Activated naive CD8-positive, alpha-beta T cell treated with anti-CD3 and anti-CD28 coated beads, Interleukin-2, amount 50 U/mL, for 16 hours (primary cell): ENCODE results near the gene TRPM2.

Experiments
- DNase-seq: peaks from one replicate; pipeline ENCODE4 v3.0.0-alpha.2; 2020; ENCODE audit warnings: low read depth, low spot score

TRPM2 gene

DNA sequence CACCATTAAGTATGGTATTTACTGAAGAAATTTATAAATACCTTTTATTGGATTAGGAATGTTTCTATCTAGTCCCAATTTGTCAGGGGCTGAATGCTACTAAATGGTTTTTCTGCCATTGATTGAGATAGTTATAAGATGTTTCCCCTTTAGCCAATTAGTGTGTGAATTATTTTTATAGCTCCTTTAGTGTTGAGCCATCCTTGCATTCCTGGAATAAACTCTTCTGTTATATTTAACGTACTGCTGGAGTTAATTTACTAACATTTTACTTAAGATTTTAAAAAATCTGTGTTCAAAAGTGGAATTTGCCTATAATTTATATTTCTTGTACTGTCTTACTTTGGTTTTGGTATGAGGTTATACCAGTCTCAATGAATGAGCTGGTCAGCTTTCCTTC is 76.5 kb downstream of the TRPM2 start:
- DNase-seq = no peak

DNA sequence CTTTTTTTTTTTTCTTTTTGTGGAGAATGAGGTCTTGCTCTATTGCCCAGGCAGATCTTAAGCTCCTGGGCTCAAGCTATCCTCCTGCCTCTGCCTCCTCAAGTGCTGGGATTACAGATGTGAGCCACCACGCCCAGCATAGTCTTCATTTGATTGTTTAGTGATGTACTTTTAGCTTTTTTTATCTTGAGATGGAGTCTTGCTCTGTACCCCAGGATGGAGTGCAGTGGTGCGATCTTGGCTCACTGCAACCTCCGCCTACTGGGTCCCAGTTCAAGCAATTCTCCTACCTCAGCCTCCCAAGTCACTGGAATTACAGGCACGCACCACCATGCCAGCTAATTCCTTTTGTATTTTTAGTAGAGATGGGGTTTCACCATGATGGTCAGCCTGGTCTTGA is 77.9 kb downstream of the TRPM2 start:
- DNase-seq = no peak

DNA sequence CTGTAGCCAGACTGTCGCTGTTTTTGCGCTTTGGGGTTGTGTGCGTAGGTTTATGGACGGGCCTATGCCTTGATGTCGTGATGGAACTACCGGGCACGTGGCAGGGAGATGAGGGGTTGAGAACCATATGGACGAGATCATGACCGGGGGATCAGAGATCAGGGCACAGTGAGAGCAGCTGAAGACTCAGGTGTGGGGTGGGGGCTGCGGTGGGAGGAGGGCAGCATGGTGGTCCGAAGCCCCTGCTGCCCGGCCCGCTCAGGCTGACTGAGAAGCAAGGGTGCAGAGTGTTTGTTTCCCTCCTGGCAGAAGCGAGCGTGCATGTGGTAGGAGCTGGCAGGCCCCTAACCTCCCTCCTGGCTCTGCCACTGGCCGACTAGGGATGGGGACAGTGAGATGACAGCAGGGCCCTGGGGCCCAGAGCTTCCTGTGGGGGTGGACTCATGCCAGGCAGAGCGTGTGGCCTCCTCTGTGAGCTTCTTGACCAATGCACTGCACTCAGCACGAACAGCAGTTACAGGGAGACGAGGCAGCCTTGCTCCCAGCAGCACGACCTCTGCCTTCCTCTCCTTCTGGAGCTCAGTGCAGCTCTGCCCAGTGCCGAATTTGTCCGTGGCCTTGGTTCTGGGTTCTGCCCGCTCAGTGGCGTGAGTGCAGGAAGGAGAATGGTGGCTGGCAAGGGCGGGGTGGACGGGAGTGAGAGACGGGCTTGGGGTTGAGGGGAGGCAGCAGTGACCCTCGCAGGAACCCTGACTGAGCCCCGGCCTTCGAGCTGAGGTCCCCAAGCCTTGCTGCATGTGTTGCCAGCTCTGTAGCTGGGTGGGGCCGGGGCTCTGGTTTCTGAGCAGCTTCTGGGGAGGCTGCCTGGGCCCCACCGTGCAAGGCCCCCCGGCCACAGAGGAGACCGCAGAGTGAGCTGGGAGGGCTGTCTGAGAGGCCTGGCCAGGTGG is 79.7 kb downstream of the TRPM2 start:
- DNase-seq = no peak

GRCh38 chr21:44433791-44434567 is 80.6 kb downstream of the TRPM2 start:
- no peak for DNase-seq

DNA sequence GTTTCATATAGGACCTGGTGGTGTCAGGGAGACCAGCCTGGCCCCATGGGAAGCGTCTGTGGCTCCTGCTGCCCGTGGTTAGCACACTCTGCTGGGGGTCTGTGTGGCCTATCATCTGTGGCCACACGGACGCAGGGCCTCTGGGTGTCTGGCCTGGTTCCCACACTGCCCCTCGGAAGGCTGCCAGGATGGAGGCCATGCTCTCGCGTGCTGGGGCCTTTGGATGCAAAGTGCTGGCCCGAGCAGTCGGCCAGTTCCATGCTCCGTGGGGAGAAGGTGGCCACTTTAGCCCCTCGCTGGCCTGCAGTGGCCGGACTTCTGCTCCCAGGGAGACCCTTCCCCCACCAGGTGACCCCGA is 81.1 kb downstream of the TRPM2 start:
- no peak for DNase-seq

DNA sequence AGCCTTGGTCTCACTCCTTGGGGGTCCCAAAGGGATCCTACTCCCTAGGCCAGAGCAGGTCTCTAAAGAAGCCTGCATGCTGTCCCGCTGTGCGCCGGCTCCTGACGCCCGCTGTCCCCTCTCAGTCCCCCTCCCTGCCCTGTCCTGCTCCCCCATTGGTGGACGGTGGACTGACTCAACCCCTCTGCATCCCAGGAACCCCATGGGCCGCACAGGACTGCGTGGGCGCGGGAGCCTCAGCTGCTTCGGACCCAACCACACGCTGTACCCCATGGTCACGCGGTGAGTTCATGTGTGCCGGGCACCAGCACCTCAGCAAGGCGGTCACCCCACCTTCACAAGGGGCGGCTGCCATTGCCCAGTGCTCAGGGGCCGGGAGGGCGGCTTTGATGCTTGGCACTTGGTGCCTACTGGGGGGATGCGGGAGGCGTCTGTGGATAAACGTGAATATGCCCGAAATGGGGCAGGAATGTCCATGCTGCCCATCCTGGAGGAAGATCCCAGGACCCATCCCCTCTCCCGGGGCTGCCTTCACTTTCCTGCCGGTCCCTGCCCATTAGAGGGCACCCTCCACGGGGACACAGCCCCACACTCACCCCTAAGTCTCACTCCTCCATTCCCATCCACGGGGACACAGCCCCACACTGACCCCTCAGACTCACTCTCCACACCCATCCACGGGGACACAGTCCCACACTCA is 81.7 kb downstream of the TRPM2 start:
- no peak for DNase-seq

DNA sequence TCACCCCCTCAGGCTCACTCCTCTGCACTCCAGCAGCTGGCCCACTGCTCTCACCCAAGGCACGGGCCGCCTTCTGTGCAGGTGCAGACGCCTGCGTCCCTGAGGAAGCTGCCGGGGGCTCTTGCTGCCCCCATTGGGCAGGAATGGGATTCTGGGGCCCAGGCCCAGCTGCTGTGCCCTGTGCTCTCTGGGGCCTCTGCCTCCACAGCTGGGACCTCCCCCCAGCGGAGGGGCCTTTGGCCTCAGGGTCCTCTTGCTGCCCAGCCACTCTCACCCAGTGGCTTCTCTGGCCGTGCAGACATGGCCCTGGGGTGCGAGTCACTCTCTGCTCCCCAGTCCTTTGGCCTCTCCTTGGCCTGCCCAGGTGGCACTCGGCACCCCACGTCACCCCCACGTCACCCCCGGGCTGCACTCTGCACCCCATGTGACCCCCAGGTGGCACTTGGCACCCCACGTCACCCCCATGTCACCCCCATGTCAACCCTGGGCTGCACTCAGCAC is 82.7 kb downstream of the TRPM2 start:
- no peak for DNase-seq

GRCh38 chr21:44436958-44437357 is 83.5 kb downstream of the TRPM2 start:
- DNase-seq = no peak

DNA sequence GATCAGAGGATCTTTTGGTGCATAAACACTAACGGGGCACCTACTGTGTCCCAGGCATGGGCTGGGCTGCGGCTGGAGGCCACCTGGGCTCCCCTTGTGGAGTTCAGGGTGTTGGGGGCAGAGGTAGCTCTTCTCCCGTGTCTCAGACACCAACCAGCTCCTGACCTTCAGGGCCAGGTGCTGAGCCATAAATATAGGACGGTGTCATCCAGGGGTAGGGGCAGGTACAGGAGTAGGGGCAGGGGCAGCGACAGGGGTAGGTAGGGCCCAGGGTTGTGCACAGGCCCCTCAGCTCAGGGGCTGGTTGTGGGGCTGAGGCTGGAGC is 83.9 kb downstream of the TRPM2 start:
- no peak for DNase-seq

- DNase-seq = no peak
These were observed 84.4 kb downstream of the TRPM2 start for GRCh38 chr21:44437696-44438431.

DNA sequence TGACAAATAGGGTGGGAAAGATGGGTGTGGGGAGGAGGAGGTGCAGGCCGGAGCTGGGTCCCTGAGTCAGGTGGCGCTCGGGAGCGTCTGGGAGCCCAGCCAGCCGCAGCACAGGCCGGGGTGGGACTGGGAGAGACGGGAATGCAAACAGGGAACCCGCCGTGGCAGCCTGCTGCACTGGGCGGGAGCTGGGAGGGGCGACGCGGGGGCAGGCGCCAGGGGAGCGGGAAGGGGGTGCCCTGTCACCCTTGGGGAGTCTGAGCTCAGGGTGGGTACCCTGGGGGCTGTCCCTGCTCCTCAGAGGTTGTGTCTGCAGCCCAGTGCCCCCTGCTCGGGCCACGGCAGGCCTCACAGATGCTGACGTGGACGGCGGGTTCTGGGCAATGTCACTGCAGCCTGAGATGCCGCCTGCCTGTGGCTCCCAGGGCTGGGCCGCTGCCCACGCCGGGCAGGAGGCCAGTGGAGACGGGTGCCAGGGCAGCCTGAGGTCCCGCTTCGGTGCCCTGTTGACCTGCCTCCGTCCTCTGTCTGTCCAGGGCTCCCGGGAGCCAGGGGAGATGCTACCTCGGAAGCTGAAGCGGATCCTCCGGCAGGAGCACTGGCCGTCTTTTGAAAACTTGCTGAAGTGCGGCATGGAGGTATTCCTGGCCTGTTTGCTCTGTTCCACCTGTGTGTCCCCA is 85.2 kb downstream of the TRPM2 start:
- DNase-seq = no peak

GRCh38 chr21:44439211-44439600 is 85.8 kb downstream of the TRPM2 start:
- DNase-seq = no peak

- no peak for DNase-seq
These were observed 87.0 kb downstream of the TRPM2 start for GRCh38 chr21:44440241-44441040.

DNA sequence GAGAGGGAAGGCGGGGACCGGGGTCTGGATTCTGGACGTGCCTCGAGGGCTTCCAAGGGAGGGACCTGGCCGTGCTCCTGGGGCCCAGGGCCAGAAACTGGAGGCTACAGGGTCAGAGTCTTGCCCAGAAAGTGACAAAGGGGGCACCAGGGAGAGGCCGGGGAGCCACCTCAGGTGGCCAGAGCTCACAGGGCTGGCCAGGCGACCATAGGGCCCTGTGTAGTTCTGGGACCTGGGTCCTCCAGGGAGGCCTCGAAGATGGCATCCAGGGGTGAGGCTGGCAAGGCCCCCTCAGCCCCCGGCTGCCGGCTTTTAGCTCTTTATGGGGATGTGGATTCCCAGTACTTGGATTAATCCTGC is 87.6 kb downstream of the TRPM2 start:
- no peak for DNase-seq

GRCh38 chr21:44441581-44442265 is 88.3 kb downstream of the TRPM2 start:
- DNase-seq = no peak

- no peak for DNase-seq
These were observed 89.1 kb downstream of the TRPM2 start for GRCh38 chr21:44442266-44443125.

- DNase-seq = no peak
These were observed 90.0 kb downstream of the TRPM2 start for GRCh38 chr21:44443291-44443890.

GRCh38 chr21:44443891-44444285 is 90.5 kb downstream of the TRPM2 start:
- DNase-seq = no peak
